Measurements from ENCODE around the gene MYO10.
"Not testable (repeated sequence)": the region's sequence is repeated elsewhere in the genome, so short reads cannot be mapped to it uniquely, and the experiment has no call there.

Gene MYO10

DNA sequence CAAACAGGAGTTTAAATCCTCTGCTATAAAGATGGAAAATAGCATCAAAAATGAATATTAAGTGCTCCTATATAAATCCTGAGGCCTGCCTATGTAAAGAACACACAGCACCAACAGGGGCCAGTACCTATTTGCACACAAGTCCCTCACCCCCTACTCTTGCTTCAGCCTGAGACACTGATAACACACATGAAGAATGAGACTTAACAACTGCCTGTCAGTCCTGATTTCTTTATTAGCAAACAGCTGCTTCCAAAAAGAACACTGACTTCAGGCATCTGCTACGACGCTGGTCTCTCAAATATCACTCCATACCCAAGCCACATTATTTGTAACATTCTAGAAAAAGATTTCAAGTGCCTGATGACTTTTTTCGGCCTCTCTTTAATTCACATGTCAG, 55.5 kb downstream of the MYO10 start:
- TF ChIP-seq CTCF (IDR thresholded peaks at IDR 0.05; ENCODE audit: extremely low read depth, missing control alignments) = no peak
- no peak for DNase-seq (ENCODE audit: low spot score)

DNA sequence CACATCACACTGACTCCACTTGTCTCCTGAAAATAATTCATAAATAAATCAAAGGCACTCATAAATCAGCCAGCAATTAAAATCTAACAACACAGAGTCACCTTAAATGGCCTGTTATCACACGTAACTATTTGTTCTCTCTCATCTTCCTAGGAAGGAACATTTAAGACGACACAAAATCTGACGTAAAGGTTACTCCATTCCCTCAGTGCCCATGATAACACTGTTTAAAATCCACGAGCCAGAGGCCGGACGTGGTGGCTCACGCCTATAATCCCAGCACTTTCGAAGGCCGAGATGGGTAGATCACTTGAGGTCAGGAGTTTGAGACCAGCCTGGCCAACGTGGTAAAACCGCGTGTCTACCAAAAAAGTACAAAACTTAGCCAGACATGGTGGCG, 56.4 kb downstream of the MYO10 start:
- no peak for TF ChIP-seq CTCF (IDR thresholded peaks at IDR 0.05; ENCODE audit: extremely low read depth, missing control alignments)
- no peak for DNase-seq (ENCODE audit: low spot score)

GRCh38 chr5:16879191-16879590, 56.9 kb downstream of the MYO10 start:
- no peak for TF ChIP-seq CTCF (IDR thresholded peaks at IDR 0.05; ENCODE audit: extremely low read depth, missing control alignments)
- DNase-seq (ENCODE audit: low spot score) = no peak

DNA sequence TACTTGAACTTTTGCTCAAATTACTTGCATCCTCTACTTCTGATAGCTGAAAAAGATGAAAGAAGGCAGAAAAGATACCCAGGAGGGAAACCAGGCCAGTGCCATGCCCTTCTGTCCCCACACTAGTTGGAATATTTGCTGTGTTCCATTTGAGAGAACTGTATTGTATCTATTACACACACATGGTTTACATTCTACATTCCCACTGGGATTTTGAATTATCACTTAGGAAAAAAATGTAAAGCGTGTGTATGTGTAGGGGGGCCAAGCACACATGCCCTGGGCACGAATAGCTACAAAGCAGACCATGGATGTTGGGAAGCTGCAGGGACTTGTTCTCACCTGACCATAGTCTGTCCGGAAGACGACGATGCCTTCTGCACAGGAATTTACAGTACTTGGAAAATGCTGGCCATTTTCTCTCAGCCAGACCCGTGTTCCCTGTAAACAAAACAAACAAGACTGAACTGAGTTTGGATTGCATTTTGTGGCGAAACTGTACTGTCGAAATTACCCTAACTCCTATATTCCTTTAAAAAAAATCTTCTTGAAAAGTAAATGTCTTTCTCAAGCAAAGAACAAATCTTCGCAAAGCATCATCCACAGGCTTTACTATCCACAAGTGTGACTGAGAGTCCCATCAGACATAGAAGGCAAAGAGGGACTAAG, 58.7 kb downstream of the MYO10 start:
- TF ChIP-seq CTCF (IDR thresholded peaks at IDR 0.05; ENCODE audit: extremely low read depth, missing control alignments) = no peak
- DNase-seq (ENCODE audit: low spot score) = no peak

DNA sequence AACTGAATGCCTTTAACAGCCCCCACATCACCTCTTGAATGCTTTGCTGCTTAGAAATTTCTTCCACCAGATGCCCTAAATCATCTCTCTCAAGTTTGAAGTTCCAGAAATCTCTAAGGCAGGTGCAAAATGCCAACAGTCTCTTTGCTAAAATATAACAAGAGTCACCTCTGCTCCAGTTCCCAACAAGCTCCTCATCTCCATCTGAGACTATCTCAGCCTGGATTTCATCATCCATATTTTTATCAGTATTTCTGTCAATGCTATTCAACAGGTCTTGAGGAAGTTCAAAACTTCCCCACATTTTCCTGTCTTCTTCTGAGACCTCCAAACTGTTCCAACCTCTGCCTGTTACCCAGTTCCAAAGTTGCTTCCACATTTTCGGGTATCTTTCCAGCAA, 61.7 kb downstream of the MYO10 start:
- not testable (repeated sequence) for DNase-seq (ENCODE audit: low spot score)

- TF ChIP-seq CTCF (IDR thresholded peaks at IDR 0.05; ENCODE audit: extremely low read depth, missing control alignments) = no peak
- no peak for DNase-seq (ENCODE audit: low spot score)
Measured at GRCh38 chr5:16871746-16872339, 64.2 kb downstream of the MYO10 start.

- DNase-seq (ENCODE audit: low spot score) = no peak
Measured at GRCh38 chr5:16870878-16871277, 65.2 kb downstream of the MYO10 start.

More at GRCh38 chr5:16870878-16871277, 65.2 kb downstream of the MYO10 start:
- no peak for TF ChIP-seq CTCF (IDR thresholded peaks at IDR 0.05; ENCODE audit: extremely low read depth, missing control alignments)
